IMR-90 (cell line): Measurements from ENCODE around the gene NME4.

Source experiments
- BHLHE40 ChIP-seq: fragments of 150-350 bp; IDR thresholded peaks from 2 replicates; pipeline ENCODE4 v1.6.1; 2016; ENCODE audit warnings: mild to moderate bottlenecking, low read depth, low read length
- CEBPB ChIP-seq: IDR thresholded peaks from 2 replicates; pipeline ENCODE4 v1.6.1; 2012; ENCODE audit warnings: low read depth, low read length, improper control_type of control experiment
- CHD1 ChIP-seq: IDR thresholded peaks from 2 replicates; pipeline ENCODE4 v1.6.1; 2012; ENCODE audit warnings: low read depth, low read length, improper control_type of control experiment
- FOS ChIP-seq: fragments of 150-350 bp; IDR thresholded peaks from 2 replicates; pipeline ENCODE4 v1.6.1; 2016; ENCODE audit warnings: low read depth, low read length
- MAZ ChIP-seq: IDR thresholded peaks from 2 replicates; pipeline ENCODE4 v1.6.1; 2012; ENCODE audit warnings: low read depth, mild to moderate bottlenecking, low read length, improper control_type of control experiment, moderate library complexity, borderline replicate concordance
- POLR2A ChIP-seq: IDR thresholded peaks from 2 replicates; pipeline ENCODE4 v1.6.1; 2012; ENCODE audit warnings: mild to moderate bottlenecking, low read depth, low read length
- RAD21 ChIP-seq: IDR thresholded peaks from 2 replicates; pipeline ENCODE4 v1.6.1; 2012; ENCODE audit warnings: low read length, improper control_type of control experiment
- RFX5 ChIP-seq: IDR thresholded peaks from 2 replicates; pipeline ENCODE4 v1.8.0; 2012; ENCODE audit warnings: low read depth, mild to moderate bottlenecking, low read length, moderate library complexity
- SMC3 ChIP-seq: fragments of 150-350 bp; IDR thresholded peaks from 2 replicates; pipeline ENCODE4 v1.6.1; 2016; ENCODE audit warnings: low read depth, mild to moderate bottlenecking, antibody characterized with exemption, low read length, moderate library complexity
- TF ChIP-seq, protein P1 (sequence below): conservative IDR thresholded peaks from 2 replicates; pipeline ENCODE4 v1.5.1; 2012; ENCODE audit warnings: mild to moderate bottlenecking, low read depth, low read length, improper control_type of control experiment

DNA sequence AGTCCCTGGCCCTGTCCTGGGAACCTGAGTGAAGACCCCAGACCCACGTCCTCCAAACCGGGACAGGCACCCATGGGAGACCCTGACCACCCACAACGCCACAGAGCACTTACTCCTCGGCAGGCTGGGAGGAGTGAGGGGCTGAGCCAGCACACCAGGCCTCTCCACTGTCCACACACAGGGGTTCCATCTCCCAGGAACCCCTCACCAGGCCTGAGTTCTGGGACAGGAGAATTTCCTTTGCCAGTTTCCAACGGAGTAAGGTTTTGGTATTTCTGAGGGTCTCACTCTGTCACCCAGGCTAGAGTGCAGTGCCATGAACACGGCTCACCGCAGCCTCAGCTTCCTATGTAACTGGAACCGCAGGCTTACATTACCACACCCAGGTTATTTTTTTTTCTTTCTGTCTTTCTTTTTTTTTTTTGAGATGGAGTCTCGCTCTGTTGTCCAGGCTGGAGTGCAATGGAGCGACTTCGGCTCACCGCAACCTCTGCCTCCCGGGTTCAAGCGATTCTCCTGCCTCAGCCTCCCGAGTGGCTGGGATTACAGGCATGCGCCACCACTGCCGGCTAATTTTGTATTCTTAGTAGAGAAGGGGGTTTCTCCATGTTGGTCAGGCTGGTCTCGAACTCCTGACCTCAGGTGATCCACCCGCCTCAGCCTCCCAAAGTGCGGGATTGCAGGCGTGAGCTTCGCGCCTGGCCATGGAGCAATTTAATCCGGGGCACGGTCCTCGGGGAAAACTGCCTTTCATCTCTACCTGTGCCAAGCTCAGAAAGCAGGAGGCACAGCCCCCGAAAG lies 16.8 kb upstream of the NME4 start:
- TF ChIP-seq, protein P1, sequence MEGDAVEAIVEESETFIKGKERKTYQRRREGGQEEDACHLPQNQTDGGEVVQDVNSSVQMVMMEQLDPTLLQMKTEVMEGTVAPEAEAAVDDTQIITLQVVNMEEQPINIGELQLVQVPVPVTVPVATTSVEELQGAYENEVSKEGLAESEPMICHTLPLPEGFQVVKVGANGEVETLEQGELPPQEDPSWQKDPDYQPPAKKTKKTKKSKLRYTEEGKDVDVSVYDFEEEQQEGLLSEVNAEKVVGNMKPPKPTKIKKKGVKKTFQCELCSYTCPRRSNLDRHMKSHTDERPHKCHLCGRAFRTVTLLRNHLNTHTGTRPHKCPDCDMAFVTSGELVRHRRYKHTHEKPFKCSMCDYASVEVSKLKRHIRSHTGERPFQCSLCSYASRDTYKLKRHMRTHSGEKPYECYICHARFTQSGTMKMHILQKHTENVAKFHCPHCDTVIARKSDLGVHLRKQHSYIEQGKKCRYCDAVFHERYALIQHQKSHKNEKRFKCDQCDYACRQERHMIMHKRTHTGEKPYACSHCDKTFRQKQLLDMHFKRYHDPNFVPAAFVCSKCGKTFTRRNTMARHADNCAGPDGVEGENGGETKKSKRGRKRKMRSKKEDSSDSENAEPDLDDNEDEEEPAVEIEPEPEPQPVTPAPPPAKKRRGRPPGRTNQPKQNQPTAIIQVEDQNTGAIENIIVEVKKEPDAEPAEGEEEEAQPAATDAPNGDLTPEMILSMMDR = no peak
- TF ChIP-seq POLR2A = no peak
- no peak for TF ChIP-seq RAD21
- TF ChIP-seq MAZ = no peak
- TF ChIP-seq FOS = no peak
- no peak for TF ChIP-seq CEBPB
- TF ChIP-seq BHLHE40 = no peak
- TF ChIP-seq RFX5 = no peak
- TF ChIP-seq CHD1 = no peak
- TF ChIP-seq SMC3 = no peak
